ENCODE measurements around the gene MACROD1. TPM values are rescaled to one million over a fixed set of nuclear protein-coding genes. Genes with fewer than 3 reads are reported as not detected.
A peak's percentile ranks its signal among the peaks of the same experiment; 100 is the strongest.

MACROD1 gene
- total and polyA plus RNA-seq, 12 donors, result 77.6 to 497 (median 115) TPM

- H3K9me3 ChIP-seq, result no peaks in the 10 kb centered on the region
- peak in 1 of 8 donors; percentile 17 for ATAC-seq
- no peak for TF ChIP-seq CTCF (IDR thresholded peaks at IDR 0.05)
- no peaks in the 10 kb centered on the region for H3K36me3 ChIP-seq
- no peaks in the 10 kb centered on the region for H3K27me3 ChIP-seq
- H3K4me1 ChIP-seq, result peaks cover 0 to 35% (median 15%) of the 10 kb centered on the region in 9 donors
- WGBS, 2 donors, result 88 to 90% methylated on average over 17 of the region's 17 CpGs
- intact Hi-C loops (cut with DNase I), result no loop called here
- H3K4me3 ChIP-seq, result no peak overlapping the region
- H3K27ac ChIP-seq, result no peak overlapping the region
- DNase-seq, result no peak
Measured at GRCh38 chr11:64157631-64158394, 8.1 kb downstream of the MACROD1 start.

- peaks cover 0 to 39% (median 15%) of the 10 kb centered on the region in 9 donors for H3K4me1 ChIP-seq
- no peaks in the 10 kb centered on the region for H3K9me3 ChIP-seq
- H3K27ac ChIP-seq, result peak overlapping the region in 4 of 10 donors; percentile 12 to 41 (median 28)
- DNase-seq, result peak in 1 of 2 donors; percentile 75
- no peak overlapping the region for H3K4me3 ChIP-seq
- H3K36me3 ChIP-seq, result peaks cover 0 to 2% (median 0%) of the 10 kb centered on the region in 9 donors
- WGBS, 2 donors, result 77 to 78% methylated on average over 14 of the region's 14 CpGs
- H3K27me3 ChIP-seq, result no peaks in the 10 kb centered on the region
- ATAC-seq, result peak; percentile 36 to 75 (median 61)
- TF ChIP-seq CTCF (IDR thresholded peaks at IDR 0.05), result peak in 1 of 9 donors; percentile 14
- intact Hi-C loops (cut with DNase I), result no loop called here
Measured at GRCh38 chr11:64156235-64157011, 9.5 kb downstream of the MACROD1 start.

GRCh38 chr11:64153812-64154211 is 12.1 kb downstream of the MACROD1 start:
- DNase-seq (no peak), ATAC-seq (no peak)
- no peak for TF ChIP-seq CTCF (IDR thresholded peaks at IDR 0.05)
- Histone ChIP-seq H3K36me3 (peaks cover 0 to 6% (median 0%) of the 10 kb centered on the region in 9 donors), H3K9me3 (no peaks in the 10 kb centered on the region), H3K4me1 (peaks cover 7 to 64% (median 40%) of the 10 kb centered on the region in 9 donors), H3K27me3 (no peaks in the 10 kb centered on the region), H3K27ac (no peak overlapping the region), H3K4me3 (no peak overlapping the region)
- intact Hi-C loops (cut with DNase I), result loop anchor here in 3 of 10 donors (2.0 to 5.0 kb wide), 2 partner anchors 153 to 317 kb away; partner anchors contain the start of gene MARK2 (in 2 of the 3)
- 44 to 54% methylated on average over 8 of the region's 8 CpGs for WGBS, 2 donors
